Spinal cord (tissue), 10 donors: ENCODE data around the gene TXNL1. TPM values are rescaled to one million over a fixed set of nuclear protein-coding genes. Genes with fewer than 3 reads are reported as not detected.

Source experiments
- DNase-seq, 6 donors: peaks; one replicate each; pipeline versions ENCODE4 v3.0.0 to v3.0.0-alpha.2; 2013 to 2015; ENCODE audit warnings: low spot score in 6 of 6, low read depth in 4 of 6
- H3K27ac ChIP-seq: one replicate; pipeline ENCODE4 v1.5.1; 2013; ENCODE audit warnings: low read depth, low read length, control low read depth
- H3K27me3 ChIP-seq: one replicate; pipeline ENCODE4 v1.6.1; 2013; ENCODE audit warnings: low read length; ENCODE audit not compliant: control insufficient read depth, insufficient read depth
- H3K36me3 ChIP-seq: one replicate; pipeline ENCODE4 v1.6.1; 2013; ENCODE audit warnings: low read length; ENCODE audit not compliant: control insufficient read depth, insufficient read depth
- H3K4me1 ChIP-seq: one replicate; pipeline ENCODE4 v1.6.1; 2013; ENCODE audit warnings: low read length; ENCODE audit not compliant: control insufficient read depth, insufficient read depth
- H3K4me3 ChIP-seq: one replicate; pipeline ENCODE4 v1.5.1; 2013; ENCODE audit warnings: low read depth, low read length, control low read depth
- H3K9me3 ChIP-seq: one replicate; pipeline ENCODE4 v1.6.1; 2013; ENCODE audit warnings: low read length; ENCODE audit not compliant: control insufficient read depth, insufficient read depth
- WGBS: methylation state at CpG from one replicate; pipeline ENCODE4 v1.1.5; 2013; ENCODE audit warnings: missing lambda C conversion rate; ENCODE audit not compliant: insufficient coverage; 5-methylcytosine and 5-hydroxymethylcytosine counted together
- long read RNA-seq, 4 donors: transcript quantifications; one replicate each; lab custom pipeline, GENCODE V29; 2026
- polyA plus RNA-seq, 2 donors: library from polyadenylated mRNA; unstranded; fragments of 120-200 nt; gene quantifications; one replicate each; pipeline ENCODE4 v1.2.1, GENCODE V29; 2013; ENCODE audit not compliant: insufficient read length in 2 of 2
- total RNA-seq, 2 donors: library from RNA; depleted of rRNA in 1 of 2; stranded (reverse); fragments of 120-200 nt in 1 of 2; fragments of >200 nt in 1 of 2; gene quantifications; one replicate each; pipeline versions ENCODE4 v1.2.3 to v1.2.4, GENCODE V29; 2013 to 2014
- donor health status: healthy.

The TXNL1 gene
- total RNA-seq (10 to 100 TPM; 57.9 to 58.2 TPM), polyA plus RNA-seq (100 to 1,000 TPM in 1 of 2 donors, 10 to 100 TPM in 1; 98.3 to 118 TPM)
- long read RNA-seq, donor 1, full-length matches to known transcripts, result 49 of 83 reads
- long read RNA-seq, donor 1, partial matches to known transcripts, result 34 of 83 reads
- long read RNA-seq, donor 1, other reads (novel, unspliced or antisense), result 0 of 83 reads
- long read RNA-seq, donor 2, full-length matches to known transcripts, result 17 of 23 reads
- long read RNA-seq, donor 2, partial matches to known transcripts, result 6 of 23 reads
- long read RNA-seq, donor 2, other reads (novel, unspliced or antisense), result 0 of 23 reads
- long read RNA-seq, donor 3, full-length matches to known transcripts, result 30 of 37 reads
- long read RNA-seq, donor 3, partial matches to known transcripts, result 7 of 37 reads
- long read RNA-seq, donor 3, other reads (novel, unspliced or antisense), result 0 of 37 reads
- long read RNA-seq, donor 4, full-length matches to known transcripts, result 61 of 104 reads
- long read RNA-seq, donor 4, partial matches to known transcripts, result 43 of 104 reads
- long read RNA-seq, donor 4, other reads (novel, unspliced or antisense), result 0 of 104 reads

- peak; percentile 95 to 100 (median 98) for DNase-seq
- Histone ChIP-seq H3K27me3 (no peaks in the 10 kb centered on the region), H3K4me1 (no peaks in the 10 kb centered on the region), H3K4me3 (peak within 1 kb of the TSS; percentile 96), H3K36me3 (peaks cover 4% of the 10 kb centered on the region), H3K9me3 (no peaks in the 10 kb centered on the region), H3K27ac (peak within 1 kb of the TSS; percentile 95)
- 0% methylated on average over 51 of the region's 64 CpGs for WGBS
Measured at GRCh38 chr18:56638232-56639103, at the start of gene TXNL1. TSS of gene TXNL1 (minus strand) at chr18:56638592. CDS start at chr18:56638440, 152 bp downstream.

- Histone ChIP-seq H3K4me1 (no peaks in the 10 kb centered on the region), H3K4me3 (no peak overlapping the region), H3K36me3 (peaks cover 9% of the 10 kb centered on the region), H3K27ac (no peak overlapping the region), H3K27me3 (no peaks in the 10 kb centered on the region), H3K9me3 (no peaks in the 10 kb centered on the region)
- no peak for DNase-seq
- WGBS, result 100% methylated on average over 2 of the region's 3 CpGs
Measured at GRCh38 chr18:56684277-56684676, 45.9 kb upstream of the TXNL1 start.

GRCh38 chr18:56678836-56679565, 40.6 kb upstream of the TXNL1 start:
- DNase-seq, result peak in 1 of 6 donors; percentile 9
- peaks cover 5% of the 10 kb centered on the region for H3K4me1 ChIP-seq
- no peak overlapping the region for H3K4me3 ChIP-seq
- no peaks in the 10 kb centered on the region for H3K27me3 ChIP-seq
- H3K36me3 ChIP-seq, result no peaks in the 10 kb centered on the region
- H3K27ac ChIP-seq, result peak overlapping the region; percentile 6
- H3K9me3 ChIP-seq, result no peaks in the 10 kb centered on the region
- WGBS, result no CpG with 5 or more reads among the region's 4 CpGs

DNA sequence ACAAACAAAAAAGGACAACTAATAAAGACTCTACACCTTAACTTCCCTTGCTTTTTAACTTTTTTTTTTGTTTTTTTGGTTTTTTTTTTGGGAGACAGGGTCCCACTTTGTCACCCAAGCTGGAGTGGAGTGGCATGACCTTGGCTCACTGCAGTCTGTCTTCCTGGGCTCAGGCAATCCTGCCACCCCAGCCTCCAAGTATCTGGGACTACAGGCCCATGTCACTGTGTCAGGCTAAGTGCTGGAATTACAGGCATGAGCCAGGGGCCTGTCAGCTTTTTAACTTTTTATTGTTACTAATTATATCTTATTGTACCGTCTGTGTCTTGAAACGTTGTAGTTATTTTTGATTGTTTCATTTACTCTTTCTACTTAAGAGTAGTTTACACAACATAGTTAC, 38.2 kb upstream of the TXNL1 start:
- no CpG with 5 or more reads among the region's 2 CpGs for WGBS
- peaks cover 3% of the 10 kb centered on the region for H3K36me3 ChIP-seq
- H3K4me3 ChIP-seq, result no peak overlapping the region
- peaks cover 5% of the 10 kb centered on the region for H3K4me1 ChIP-seq
- H3K27me3 ChIP-seq, result no peaks in the 10 kb centered on the region
- no peak overlapping the region for H3K27ac ChIP-seq
- no peak for DNase-seq
- H3K9me3 ChIP-seq, result no peaks in the 10 kb centered on the region

DNA sequence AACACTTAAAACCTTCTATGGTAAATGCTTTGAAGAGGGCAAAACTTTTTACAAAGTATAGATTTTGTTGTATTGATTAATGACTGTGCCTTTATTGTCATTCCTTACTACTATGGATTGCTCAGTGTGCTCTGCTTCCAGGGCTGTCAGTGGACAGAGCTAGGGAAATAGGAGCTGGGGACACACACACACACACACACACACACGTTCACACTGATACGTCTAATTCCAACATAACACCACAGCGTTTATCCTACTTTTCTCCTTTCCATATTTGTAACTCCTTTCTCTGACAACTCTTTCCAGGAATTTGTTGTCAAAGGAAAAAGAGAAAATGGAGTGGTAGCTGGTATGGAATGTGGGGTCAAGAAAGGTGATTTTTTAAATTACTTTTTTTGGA, 34.6 kb upstream of the TXNL1 start:
- no peaks in the 10 kb centered on the region for H3K27me3 ChIP-seq
- H3K27ac ChIP-seq, result no peak overlapping the region
- no CpG with 5 or more reads among the region's 3 CpGs for WGBS
- peaks cover 3% of the 10 kb centered on the region for H3K36me3 ChIP-seq
- DNase-seq, result no peak
- H3K4me3 ChIP-seq, result no peak overlapping the region
- H3K4me1 ChIP-seq, result no peaks in the 10 kb centered on the region
- no peaks in the 10 kb centered on the region for H3K9me3 ChIP-seq

- no peaks in the 10 kb centered on the region for H3K4me1 ChIP-seq
- WGBS, result 100% methylated on average over 2 of the region's 8 CpGs
- DNase-seq, result no peak
- no peaks in the 10 kb centered on the region for H3K27me3 ChIP-seq
- no peak overlapping the region for H3K4me3 ChIP-seq
- H3K36me3 ChIP-seq, result peaks cover 3% of the 10 kb centered on the region
- no peak overlapping the region for H3K27ac ChIP-seq
- H3K9me3 ChIP-seq, result no peaks in the 10 kb centered on the region
Measured at GRCh38 chr18:56672391-56672790, 34.0 kb upstream of the TXNL1 start.

GRCh38 chr18:56662902-56663301, 24.5 kb upstream of the TXNL1 start:
- DNase-seq, result no peak
- H3K4me3 ChIP-seq, result no peak overlapping the region
- no peaks in the 10 kb centered on the region for H3K36me3 ChIP-seq
- WGBS, result no CpG with 5 or more reads among the region's 2 CpGs
- H3K4me1 ChIP-seq, result no peaks in the 10 kb centered on the region
- no peak overlapping the region for H3K27ac ChIP-seq
- no peaks in the 10 kb centered on the region for H3K9me3 ChIP-seq
- H3K27me3 ChIP-seq, result no peaks in the 10 kb centered on the region

GRCh38 chr18:56662502-56662901, 24.1 kb upstream of the TXNL1 start:
- DNase-seq, result no peak
- H3K36me3 ChIP-seq, result no peaks in the 10 kb centered on the region
- whole genome bisulfite sequencing, result 73% methylated on average over 1 of the region's 5 CpGs
- H3K4me3 ChIP-seq, result no peak overlapping the region
- H3K4me1 ChIP-seq, result no peaks in the 10 kb centered on the region
- no peaks in the 10 kb centered on the region for H3K9me3 ChIP-seq
- no peaks in the 10 kb centered on the region for H3K27me3 ChIP-seq
- no peak overlapping the region for H3K27ac ChIP-seq

GRCh38 chr18:56662063-56662408, 23.6 kb upstream of the TXNL1 start:
- H3K36me3 ChIP-seq, result no peaks in the 10 kb centered on the region
- H3K27me3 ChIP-seq, result no peaks in the 10 kb centered on the region
- no peak overlapping the region for H3K27ac ChIP-seq
- 30% methylated on average over 4 of the region's 4 CpGs for WGBS
- DNase-seq, result no peak
- no peaks in the 10 kb centered on the region for H3K9me3 ChIP-seq
- no peak overlapping the region for H3K4me3 ChIP-seq
- H3K4me1 ChIP-seq, result no peaks in the 10 kb centered on the region
